ENCODE results near the gene AP2A1. TPM values are rescaled to one million over a fixed set of nuclear protein-coding genes. Genes with fewer than 3 reads are reported as not detected.

AP2A1 gene
- total and polyA plus RNA-seq, 9 of the 15 experiments (the other 6 are each of a cell fraction or from before 2014, with no cell fraction given) = 0.55 to 150 (median 31.9) TPM

DNA sequence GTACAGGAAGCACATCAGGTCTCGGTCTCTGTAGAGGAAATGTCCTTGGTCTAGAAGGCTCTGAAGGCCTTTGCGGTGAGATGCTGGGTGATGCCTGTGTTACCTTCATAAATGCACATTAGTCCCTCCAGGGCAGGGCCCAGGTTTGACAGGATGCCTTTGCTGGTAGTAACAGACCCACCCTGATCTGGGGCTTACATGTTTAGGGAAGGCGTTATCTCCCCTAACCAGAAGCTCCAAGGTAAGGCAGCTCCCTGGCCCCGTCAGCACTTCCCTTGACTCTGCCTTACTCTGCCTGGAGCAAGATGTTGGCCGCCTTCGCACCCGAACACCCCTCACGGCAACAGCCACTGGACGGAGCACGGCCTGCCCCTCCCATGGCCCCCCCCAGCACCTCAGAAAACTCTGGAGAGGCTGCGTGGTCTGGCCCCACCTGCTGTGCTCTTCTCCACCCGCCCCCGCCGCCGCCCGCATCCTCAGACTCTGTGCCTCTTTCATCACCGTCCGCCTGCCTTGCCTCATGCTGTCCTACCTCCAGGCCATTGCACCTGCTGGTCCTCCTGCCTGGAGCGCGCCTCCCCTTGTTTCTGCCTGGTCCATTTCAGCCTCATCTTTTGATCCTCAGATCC lies 9.1 kb downstream of the AP2A1 start (continued):
- TF ChIP-seq, protein P1, sequence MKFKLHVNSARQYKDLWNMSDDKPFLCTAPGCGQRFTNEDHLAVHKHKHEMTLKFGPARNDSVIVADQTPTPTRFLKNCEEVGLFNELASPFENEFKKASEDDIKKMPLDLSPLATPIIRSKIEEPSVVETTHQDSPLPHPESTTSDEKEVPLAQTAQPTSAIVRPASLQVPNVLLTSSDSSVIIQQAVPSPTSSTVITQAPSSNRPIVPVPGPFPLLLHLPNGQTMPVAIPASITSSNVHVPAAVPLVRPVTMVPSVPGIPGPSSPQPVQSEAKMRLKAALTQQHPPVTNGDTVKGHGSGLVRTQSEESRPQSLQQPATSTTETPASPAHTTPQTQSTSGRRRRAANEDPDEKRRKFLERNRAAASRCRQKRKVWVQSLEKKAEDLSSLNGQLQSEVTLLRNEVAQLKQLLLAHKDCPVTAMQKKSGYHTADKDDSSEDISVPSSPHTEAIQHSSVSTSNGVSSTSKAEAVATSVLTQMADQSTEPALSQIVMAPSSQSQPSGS (CRISPR knock-in tag; IDR thresholded peaks at IDR 0.05) = no peak
- peak; percentile 62 for TF ChIP-seq SPI1 (IDR thresholded peaks at IDR 0.05; ENCODE audit: borderline replicate concordance, low read depth, low read length)
- peak; percentile 63 for TF ChIP-seq CXXC5 (CRISPR knock-in tag; IDR thresholded peaks at IDR 0.05)
- TF ChIP-seq, protein P2, sequence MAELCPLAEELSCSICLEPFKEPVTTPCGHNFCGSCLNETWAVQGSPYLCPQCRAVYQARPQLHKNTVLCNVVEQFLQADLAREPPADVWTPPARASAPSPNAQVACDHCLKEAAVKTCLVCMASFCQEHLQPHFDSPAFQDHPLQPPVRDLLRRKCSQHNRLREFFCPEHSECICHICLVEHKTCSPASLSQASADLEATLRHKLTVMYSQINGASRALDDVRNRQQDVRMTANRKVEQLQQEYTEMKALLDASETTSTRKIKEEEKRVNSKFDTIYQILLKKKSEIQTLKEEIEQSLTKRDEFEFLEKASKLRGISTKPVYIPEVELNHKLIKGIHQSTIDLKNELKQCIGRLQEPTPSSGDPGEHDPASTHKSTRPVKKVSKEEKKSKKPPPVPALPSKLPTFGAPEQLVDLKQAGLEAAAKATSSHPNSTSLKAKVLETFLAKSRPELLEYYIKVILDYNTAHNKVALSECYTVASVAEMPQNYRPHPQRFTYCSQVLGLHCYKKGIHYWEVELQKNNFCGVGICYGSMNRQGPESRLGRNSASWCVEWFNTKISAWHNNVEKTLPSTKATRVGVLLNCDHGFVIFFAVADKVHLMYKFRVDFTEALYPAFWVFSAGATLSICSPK (IDR thresholded peaks at IDR 0.05; ENCODE audit: borderline replicate concordance) = no peak
- no peak for TF ChIP-seq DACH1 (IDR thresholded peaks at IDR 0.05; ENCODE audit: partially characterized antibody)
- no peak for TF ChIP-seq ZNF121 (CRISPR knock-in tag; conservative IDR thresholded peaks at IDR 0.05)
- no peak for TF ChIP-seq KLF13 (tag; IDR thresholded peaks at IDR 0.05; ENCODE audit: borderline replicate concordance, low read depth)
- peak; percentile 79 for TF ChIP-seq POLR2AphosphoS5 (IDR thresholded peaks at IDR 0.05; ENCODE audit: control insufficient read depth, insufficient read depth, low read depth, low read length)
- TF ChIP-seq, protein P3, sequence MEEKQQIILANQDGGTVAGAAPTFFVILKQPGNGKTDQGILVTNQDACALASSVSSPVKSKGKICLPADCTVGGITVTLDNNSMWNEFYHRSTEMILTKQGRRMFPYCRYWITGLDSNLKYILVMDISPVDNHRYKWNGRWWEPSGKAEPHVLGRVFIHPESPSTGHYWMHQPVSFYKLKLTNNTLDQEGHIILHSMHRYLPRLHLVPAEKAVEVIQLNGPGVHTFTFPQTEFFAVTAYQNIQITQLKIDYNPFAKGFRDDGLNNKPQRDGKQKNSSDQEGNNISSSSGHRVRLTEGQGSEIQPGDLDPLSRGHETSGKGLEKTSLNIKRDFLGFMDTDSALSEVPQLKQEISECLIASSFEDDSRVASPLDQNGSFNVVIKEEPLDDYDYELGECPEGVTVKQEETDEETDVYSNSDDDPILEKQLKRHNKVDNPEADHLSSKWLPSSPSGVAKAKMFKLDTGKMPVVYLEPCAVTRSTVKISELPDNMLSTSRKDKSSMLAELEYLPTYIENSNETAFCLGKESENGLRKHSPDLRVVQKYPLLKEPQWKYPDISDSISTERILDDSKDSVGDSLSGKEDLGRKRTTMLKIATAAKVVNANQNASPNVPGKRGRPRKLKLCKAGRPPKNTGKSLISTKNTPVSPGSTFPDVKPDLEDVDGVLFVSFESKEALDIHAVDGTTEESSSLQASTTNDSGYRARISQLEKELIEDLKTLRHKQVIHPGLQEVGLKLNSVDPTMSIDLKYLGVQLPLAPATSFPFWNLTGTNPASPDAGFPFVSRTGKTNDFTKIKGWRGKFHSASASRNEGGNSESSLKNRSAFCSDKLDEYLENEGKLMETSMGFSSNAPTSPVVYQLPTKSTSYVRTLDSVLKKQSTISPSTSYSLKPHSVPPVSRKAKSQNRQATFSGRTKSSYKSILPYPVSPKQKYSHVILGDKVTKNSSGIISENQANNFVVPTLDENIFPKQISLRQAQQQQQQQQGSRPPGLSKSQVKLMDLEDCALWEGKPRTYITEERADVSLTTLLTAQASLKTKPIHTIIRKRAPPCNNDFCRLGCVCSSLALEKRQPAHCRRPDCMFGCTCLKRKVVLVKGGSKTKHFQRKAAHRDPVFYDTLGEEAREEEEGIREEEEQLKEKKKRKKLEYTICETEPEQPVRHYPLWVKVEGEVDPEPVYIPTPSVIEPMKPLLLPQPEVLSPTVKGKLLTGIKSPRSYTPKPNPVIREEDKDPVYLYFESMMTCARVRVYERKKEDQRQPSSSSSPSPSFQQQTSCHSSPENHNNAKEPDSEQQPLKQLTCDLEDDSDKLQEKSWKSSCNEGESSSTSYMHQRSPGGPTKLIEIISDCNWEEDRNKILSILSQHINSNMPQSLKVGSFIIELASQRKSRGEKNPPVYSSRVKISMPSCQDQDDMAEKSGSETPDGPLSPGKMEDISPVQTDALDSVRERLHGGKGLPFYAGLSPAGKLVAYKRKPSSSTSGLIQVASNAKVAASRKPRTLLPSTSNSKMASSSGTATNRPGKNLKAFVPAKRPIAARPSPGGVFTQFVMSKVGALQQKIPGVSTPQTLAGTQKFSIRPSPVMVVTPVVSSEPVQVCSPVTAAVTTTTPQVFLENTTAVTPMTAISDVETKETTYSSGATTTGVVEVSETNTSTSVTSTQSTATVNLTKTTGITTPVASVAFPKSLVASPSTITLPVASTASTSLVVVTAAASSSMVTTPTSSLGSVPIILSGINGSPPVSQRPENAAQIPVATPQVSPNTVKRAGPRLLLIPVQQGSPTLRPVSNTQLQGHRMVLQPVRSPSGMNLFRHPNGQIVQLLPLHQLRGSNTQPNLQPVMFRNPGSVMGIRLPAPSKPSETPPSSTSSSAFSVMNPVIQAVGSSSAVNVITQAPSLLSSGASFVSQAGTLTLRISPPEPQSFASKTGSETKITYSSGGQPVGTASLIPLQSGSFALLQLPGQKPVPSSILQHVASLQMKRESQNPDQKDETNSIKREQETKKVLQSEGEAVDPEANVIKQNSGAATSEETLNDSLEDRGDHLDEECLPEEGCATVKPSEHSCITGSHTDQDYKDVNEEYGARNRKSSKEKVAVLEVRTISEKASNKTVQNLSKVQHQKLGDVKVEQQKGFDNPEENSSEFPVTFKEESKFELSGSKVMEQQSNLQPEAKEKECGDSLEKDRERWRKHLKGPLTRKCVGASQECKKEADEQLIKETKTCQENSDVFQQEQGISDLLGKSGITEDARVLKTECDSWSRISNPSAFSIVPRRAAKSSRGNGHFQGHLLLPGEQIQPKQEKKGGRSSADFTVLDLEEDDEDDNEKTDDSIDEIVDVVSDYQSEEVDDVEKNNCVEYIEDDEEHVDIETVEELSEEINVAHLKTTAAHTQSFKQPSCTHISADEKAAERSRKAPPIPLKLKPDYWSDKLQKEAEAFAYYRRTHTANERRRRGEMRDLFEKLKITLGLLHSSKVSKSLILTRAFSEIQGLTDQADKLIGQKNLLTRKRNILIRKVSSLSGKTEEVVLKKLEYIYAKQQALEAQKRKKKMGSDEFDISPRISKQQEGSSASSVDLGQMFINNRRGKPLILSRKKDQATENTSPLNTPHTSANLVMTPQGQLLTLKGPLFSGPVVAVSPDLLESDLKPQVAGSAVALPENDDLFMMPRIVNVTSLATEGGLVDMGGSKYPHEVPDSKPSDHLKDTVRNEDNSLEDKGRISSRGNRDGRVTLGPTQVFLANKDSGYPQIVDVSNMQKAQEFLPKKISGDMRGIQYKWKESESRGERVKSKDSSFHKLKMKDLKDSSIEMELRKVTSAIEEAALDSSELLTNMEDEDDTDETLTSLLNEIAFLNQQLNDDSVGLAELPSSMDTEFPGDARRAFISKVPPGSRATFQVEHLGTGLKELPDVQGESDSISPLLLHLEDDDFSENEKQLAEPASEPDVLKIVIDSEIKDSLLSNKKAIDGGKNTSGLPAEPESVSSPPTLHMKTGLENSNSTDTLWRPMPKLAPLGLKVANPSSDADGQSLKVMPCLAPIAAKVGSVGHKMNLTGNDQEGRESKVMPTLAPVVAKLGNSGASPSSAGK (IDR thresholded peaks at IDR 0.05) = no peak; the same call in 1 of the 2 replicates
- no peak for TF ChIP-seq NR2F6 (CRISPR knock-in tag; IDR thresholded peaks at IDR 0.05)
